Measurements from ENCODE around the gene SNRPF.
A peak's percentile ranks its signal among the peaks of the same experiment; 100 is the strongest.
"Not testable (repeated sequence)": the region's sequence is repeated elsewhere in the genome, so short reads cannot be mapped to it uniquely, and the experiment has no call there.

SNRPF gene

DNA sequence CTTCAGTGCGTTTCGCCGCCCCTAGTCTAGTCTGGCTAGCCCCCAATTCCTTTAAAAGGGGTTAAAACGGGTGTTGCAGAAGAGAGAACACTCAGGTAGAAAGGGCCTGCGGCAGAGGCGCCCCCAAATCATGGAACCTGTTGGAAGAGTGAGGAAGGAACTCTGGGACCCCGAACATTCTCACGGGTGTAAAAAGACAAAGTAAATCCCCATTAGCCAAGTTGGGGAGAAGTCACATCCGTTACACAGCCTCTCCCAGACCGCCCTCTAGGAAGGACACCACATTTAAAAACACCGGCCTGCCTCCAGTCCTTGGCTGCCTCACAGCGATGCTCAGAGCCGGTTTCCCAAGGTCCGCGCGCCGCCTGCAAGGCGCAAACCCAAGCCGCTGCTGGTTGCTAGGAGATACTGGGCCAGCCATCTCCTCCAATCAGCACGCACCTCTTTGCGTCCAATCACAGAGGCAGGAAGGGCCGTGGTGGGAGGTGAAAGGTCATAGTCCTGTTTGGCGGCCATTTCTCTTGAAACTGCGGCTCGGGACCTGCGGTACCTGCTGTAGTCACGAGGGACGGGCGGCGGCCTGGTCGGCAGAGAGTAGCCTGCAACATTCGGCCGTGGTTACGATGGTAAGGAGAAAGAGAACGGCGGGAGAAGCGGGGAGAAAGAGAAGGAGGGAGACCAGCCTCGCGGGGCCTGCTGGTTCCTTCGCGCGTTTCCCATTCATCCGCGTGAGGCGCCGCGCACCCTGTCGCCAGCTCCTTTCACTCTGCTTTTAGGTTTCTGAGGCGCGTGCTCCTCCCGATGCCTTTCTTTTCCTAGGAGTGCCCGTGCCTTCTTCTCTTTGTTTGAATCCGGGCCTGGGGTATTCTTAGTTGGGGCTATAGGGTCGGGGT is at the start of gene SNRPF:
Gene SNRPF (plus strand): TSS at position 502 of the 893 bp plus-strand sequence. CDS start 122 bp downstream, at position 624.
- DNase-seq (ENCODE audit: extremely low read depth in 1 of 2, low read depth in 1 of 2): peak; percentile 77 to 89

DNA sequence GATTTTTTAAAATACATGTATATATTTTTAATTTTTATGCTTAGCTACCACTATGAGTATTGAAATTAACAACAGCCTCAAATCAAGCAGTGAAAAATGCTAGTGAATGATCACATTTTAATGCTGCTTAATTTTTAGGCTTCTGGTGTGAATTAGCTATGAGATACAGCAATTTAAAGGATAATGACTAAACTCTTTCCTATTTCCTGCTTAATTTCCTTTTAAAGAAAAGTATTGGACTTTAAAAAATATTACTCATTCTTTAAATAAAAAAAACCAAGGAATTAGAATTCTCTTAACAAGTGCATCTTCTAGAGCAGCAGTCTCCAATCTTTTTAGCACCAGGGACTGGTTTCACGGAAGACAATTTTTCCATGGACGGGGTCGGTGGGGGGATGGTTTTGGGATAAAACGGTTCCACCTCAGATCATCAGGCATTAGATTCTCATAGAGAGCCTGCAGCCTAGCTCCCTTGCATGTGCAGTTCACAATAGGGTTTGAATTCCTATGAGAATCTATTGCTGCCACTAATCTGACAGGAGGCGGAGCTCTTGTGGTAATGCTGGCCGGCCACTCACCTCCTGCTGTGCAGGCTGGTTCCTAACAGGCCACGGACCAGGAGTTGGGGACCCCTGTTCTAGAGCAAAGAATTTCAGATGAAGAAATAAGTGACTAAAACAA is 49.6 kb upstream of the SNRPF start:
- DNase-seq (ENCODE audit: extremely low read depth in 1 of 2, low read depth in 1 of 2): no peak

DNA sequence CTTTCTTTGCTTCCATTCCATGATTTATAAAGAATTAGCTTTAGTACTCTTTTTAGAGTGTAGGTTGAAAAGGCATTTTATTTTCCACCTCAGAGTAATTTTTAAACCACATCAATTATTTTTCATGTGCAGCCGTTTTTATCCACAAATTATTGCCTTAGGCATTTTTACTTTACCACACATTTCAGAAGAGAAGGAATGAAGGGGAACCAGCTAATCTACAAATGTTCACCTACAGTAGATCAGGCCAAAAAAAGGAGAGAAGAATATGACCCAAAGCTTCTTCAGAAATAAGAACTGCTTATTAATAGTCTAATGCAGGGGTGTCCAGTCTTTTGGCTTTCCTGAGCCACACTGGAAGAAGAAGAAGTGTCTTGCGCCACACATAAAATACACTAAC is 48.3 kb upstream of the SNRPF start:
- no peak for DNase-seq (ENCODE audit: extremely low read depth in 1 of 2, low read depth in 1 of 2)

DNA sequence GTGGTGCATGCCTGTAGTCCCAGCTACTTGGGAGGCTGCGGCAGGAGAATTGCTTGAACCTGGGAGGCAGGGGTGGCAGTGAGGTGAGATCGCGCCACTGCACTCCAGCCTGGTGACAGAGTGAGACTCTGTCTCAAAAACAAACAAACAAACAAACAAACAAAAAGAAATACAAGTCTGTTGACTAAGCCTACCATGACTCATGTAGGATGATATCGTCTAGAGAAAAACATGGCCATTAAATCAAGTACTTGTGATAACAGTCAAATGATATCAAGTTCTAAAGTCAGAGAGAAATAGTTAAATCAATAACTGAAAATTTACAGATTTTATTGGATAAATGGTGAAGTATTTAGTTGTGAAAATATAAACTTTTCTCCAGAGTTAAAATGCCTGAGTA is 46.6 kb upstream of the SNRPF start:
- not testable (repeated sequence) for DNase-seq (ENCODE audit: extremely low read depth in 1 of 2, low read depth in 1 of 2)

DNA sequence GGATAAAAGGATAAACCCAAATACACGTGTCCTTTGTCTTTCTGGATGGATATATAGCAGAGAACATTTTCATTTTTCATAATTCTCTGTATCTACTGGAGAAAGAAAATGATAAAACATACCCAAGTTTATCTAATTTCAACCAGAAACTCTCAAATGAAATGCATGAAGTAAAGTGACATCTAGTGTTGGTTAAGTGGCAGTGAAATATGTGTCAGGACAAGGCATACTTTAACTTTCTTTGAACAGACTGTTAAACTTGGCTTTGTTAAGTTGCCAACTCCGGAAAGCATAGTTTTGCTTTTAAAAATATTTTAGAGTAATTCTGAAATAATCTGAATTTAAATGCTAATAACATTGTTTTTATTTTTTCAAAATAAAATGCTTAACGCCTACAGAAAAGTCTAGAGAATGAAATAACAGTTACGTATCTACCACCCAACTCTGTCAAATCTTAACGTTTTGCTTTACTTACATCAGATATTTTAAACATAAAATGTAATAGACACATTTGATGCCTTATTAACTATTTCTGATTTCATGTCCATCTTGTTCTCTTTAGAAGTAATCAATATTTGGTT is 43.0 kb upstream of the SNRPF start:
- no peak for DNase-seq (ENCODE audit: extremely low read depth in 1 of 2, low read depth in 1 of 2)

DNA sequence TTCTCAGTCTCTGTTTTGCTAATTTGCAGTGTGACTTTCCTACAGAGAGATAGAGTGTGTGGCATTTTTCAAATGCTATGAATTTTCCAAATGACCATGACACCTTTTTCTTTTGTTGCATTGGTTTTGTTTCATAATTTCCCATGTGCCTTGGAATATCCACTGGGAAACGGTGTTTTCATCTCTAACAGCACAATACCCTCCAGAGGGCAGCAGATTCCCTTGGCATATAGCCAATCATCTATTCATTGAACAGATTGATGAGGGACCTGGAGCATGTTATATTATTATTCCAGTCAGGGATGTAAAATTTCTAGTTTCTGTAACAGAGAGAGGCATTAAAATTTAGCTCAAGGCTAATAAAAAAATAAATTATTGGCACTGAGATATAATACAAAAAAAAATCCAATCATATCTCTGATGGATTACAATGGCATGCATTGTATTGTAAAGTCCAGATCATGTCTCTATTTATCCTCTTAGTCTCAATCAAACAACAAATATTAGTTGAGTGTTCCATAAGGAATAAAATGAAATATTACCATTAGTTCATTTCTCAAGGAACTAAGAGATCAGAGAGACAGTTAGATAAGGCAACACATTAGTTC is 38.6 kb upstream of the SNRPF start:
- no peak for DNase-seq (ENCODE audit: extremely low read depth in 1 of 2, low read depth in 1 of 2)

DNA sequence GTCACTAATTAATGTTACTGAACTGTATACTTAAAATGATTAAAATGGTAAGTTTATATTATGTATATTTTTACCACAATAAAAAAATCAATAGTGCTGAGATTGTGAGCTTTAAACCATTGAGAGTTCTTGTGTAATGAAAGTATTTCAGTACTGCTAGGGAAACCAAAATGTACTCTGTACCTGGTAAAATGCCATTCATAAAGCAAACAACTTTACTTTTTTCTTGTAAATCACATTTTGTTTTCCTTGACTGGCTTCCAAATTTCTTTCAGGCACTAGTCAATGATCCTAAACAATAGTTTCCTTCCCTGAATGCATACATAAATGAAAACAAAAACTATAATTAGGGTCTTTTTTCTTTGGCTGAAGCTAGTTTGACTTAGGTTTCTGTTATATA is 29.4 kb upstream of the SNRPF start:
- no peak for DNase-seq (ENCODE audit: extremely low read depth in 1 of 2, low read depth in 1 of 2)

DNA sequence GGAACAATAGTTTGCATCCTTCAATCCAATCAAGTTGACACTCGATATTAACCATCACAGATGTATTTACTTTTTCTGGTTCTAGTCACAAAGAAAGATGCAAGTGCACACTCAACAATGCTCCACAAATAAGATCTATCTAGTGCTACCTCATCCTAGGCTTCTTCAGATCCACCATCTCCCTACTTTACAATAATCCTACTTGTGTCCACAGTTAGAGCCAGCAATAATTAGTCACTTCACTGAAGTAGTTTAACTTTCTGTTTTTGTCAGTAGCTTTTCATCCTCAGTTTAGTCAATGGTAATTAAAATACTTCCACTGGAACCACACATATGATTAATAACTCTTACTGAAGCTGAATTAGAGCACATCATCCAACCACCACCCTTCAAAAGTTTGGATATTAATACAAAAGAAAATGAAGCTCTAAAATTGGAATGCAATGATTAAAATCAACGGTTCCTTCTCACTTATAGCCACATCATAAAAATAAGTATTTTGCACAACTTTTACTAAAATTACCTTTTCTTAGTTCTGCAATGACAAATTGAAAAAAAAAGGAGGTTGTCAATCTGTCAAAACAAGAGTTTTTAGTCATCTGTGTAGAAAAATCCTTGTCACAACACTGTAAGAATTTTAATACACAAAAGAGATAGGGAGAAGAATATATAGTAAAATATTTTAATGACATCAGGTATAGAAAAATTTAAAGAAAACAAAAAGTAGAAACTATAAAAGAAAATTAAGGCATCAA is 28.2 kb upstream of the SNRPF start:
- no peak for DNase-seq (ENCODE audit: extremely low read depth in 1 of 2, low read depth in 1 of 2)

DNA sequence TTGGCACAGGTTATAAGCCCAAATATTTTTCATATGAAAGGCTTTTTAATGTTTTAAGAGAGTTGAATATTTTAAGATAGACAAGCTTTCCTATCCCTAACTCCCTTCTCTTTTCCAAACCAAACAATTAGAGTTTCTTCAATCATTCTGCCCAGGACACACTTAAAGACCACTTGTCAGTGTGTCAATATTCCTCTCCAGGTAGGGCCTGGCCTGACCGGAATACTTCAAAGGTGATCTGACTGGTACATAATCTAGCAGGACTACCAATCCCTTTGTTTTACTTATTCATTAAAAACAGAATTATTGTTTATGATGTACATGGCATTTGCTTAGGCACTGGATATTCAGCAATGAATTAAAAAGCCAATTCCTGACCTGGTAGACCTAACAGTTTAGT is 24.2 kb upstream of the SNRPF start:
- DNase-seq (ENCODE audit: extremely low read depth in 1 of 2, low read depth in 1 of 2): no peak

DNA sequence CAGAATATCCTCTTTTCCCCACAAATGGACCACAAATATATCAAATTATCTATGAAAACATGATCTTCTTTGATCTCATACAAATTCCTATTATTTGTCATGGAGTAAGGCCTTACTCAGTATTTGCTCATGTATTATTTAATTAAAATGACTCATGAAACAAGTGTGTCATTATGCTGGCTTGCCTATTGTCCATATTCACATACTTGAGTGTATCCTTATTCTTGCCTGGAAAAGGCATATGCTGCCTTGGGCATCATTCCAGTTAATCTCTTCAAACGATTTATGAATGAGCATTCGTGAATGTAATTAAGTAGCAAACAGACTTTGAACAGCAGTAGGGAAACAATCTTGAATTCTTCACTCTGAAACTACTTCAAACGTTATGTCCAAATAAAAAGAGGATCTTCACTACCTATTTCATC is 22.6 kb upstream of the SNRPF start:
- DNase-seq (ENCODE audit: extremely low read depth in 1 of 2, low read depth in 1 of 2): no peak

DNA sequence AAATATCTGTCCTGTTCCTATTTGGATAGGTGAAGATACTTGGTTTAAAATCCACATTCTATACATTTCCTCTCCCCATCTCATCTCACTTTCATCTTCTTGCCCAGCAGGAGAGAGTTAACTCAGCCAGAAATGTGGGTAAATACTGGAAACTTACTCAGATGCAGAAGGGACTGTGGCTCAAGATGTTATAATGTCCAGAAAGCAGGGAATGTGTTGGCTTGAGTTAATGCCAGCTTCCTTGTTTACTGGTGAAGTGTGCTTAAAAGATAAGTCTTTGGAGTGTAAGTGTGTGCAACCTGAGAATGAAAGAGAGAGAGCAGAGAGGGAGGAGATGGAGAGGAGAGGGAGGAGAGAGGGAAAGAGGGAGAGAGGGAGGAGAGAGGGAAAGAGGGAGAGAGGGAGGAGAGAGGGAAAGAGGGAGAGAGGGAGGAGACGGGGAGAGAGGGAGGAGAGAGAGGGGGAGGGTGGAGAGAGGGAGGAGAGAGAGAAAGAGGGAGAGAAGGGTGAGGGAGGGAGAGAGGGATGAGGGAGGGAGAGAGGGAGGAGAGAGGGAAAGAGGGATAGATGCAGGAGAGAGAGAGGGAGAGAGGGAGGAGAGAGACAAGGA is 22.0 kb upstream of the SNRPF start:
- DNase-seq (ENCODE audit: extremely low read depth in 1 of 2, low read depth in 1 of 2): no peak

DNA sequence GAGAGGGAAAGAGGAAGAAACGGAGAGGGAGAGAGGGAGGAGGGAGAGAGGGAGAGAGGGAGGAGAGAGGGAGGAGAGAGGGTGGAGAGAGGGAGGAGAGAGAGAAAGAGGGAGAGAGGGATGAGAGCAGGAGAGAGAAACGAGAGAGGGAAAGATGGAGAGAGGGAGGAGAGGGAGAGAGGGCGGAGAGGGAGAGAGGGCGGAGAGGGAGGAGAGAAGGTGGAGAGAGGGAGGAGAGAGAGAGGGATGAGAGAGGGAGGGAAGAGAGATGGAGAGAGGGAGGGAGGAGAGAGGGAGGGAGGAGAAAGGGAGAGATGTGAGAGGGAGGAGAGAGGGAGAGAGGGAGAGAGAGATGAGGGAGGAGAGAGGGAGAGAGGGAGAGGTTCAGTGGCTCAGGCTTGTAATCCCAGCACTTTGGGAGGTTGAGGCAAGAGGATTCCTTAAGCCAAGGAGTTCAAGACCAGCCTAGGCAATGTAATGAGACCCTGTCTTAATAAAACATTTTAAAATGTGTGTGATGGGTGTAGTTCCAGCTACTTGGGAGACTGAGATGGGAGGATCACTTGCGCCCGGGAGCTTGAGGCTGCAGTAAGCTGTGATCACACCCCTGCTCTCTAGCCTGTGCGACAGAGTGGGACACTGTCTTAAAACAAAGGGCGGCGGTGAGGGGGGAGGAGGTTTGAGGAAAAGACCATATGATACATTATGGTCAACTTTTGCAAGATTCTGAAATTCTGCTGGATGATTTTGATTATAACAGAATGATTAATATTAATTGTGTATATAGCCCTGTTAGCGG is 21.3 kb upstream of the SNRPF start:
- no peak for DNase-seq (ENCODE audit: extremely low read depth in 1 of 2, low read depth in 1 of 2)

DNA sequence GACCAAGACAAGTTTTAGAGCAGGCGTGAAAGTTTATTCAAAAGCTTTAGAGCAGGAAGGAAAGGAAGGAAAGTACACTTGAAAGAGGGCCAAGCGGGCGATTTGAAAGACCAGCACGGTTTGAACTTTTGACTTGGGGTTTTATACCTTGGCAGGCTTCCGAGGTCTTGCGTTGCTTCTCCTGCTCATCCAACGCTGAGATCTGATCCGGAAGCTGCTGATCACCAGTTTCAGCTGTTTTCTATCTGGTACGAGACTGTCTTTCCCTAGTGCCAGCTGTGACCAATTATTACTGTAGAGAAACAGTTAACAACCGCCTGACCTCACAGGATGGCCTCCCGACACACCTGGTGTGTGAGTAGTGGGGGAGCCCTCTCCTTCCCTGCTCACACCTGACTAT is 20.6 kb upstream of the SNRPF start:
- DNase-seq (ENCODE audit: extremely low read depth in 1 of 2, low read depth in 1 of 2): no peak

DNA sequence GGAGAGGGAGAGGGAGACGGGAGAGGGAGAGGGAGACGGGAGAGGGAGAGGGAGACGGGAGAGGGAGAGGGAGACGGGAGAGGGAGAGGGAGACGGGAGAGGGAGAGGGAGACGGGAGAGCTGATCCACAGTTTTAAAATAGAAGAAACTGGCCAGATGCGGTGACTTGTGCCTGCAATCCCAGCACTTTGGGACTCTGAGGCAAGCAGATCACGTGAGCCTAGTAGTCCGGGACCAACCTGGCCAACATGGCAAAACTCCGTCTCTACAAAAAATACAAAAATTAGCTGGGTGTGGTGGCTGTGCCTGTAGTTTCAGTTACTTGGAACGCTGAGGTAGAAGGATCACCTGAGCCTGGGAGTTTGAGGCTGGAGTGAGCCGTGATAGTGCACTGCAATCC is 16.3 kb upstream of the SNRPF start:
- DNase-seq (ENCODE audit: extremely low read depth in 1 of 2, low read depth in 1 of 2): not testable (repeated sequence)

DNA sequence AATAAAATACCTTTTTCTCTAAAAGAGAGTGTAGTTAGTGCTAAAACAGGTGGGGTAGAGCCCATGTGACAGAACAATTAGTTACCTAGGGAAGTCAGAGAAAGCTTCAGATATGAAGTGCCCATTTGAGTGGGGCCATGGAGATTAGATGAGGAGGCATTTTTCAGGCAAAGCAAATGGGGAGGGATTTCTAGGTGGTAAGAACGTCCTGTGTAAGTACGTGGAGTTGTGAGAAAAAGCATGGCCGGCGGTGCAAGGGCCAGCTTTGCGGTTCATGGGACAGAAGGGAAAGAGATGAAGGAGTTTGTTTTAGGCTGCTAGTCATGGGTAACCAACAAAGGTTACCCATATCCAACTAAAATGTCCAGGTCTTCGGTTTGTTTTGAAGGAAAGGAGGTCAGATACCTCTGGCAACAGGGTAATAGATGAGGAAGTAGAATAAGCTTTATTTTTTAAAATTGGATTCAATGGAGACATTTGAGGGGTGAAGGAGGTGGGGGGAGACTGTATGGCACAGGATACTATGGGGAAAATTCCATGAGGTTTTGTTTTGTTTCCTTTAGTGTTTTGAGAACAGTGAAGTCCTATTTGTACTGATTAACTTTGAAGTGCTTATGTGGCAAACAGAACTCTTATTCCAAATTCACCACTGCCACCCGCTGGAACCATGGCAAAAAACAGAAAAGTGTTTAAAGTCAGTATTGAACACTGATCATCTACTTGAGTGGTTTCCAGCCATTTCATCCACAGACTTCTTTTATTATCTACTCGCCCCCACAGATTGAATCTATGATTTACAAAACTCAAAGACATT is 10.0 kb upstream of the SNRPF start:
- no peak for DNase-seq (ENCODE audit: extremely low read depth in 1 of 2, low read depth in 1 of 2)

DNA sequence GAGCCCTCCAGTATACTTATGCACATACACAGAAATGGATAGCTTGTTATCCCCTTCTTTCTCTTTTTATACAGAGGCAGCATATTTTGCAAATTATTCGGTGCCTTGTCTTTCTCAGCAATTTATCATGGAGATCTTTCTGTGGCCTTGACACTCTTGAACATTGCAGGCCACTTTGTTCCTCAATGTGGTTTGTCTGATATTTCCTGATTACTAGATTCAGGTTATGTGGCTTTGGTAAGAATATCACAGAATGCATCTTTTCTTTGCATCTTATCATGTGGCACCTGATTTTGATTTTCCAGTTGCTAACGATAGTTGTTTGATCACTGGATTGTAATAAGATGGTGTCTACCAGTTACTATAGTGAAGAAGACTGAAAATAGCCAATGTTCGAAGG is 7.1 kb upstream of the SNRPF start:
- DNase-seq (ENCODE audit: extremely low read depth in 1 of 2, low read depth in 1 of 2): no peak

DNA sequence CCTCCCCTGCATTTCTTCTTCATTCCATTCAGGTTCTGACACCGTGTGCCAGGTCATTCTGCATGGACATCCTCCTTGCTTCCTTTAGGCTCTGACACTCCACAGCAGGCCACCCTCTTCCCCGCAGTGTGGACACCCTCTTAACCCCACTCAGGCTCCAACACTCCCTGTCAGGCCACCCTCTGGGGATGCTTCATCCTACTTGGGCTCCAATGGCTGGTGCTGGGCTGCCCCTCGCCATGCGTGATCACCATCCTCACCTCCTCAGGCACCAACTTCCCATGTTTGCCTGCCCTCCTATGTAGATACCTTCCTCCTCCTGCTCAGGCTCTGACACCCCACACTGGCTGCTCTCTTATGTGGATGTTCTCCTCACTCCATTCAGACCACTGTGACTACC is 6.6 kb upstream of the SNRPF start:
- no peak for DNase-seq (ENCODE audit: extremely low read depth in 1 of 2, low read depth in 1 of 2)

DNA sequence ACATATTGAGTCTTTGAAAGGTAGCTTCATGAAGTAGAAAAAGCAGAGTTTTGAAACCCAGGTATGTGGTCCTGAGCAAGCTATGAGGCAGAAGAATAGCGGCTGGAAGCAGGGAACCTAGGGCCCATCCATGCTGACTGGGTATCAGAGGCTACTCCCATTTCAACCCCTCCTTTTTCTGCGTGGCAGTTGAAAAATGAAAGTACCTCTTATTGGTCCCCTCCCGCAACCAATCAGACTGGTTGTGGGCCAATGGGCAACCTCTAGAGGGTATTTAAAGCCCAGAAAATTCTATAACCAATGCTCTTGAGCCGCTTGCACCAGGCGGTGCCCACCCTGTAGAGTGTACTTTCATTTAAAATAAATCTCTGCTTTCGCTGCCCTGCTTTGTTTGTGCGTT is 1.6 kb upstream of the SNRPF start:
- no peak for DNase-seq (ENCODE audit: extremely low read depth in 1 of 2, low read depth in 1 of 2)

DNA sequence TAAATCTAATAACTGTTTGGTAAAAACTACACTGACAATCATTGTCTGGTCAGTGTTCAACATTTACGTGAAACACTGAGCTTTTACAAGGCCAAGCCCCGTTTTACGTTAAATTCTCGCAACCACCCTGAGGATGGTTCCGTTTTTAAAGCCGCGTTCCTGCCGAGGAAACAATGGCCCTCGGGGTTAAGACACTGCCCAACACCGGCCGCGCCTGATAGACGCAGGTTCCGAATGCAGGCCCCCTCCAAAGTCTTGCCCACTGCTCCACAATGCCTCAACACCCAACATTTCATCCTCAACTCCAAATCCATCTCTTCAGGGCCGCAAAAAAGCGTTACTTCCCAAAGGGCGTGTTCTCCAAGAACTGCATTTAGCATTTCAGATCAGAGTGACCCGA is 953 bp upstream of the SNRPF start:
- no peak for DNase-seq (ENCODE audit: extremely low read depth in 1 of 2, low read depth in 1 of 2)

Data from stimulated activated CD8-positive, alpha-beta memory T cell treated with anti-CD3 and anti-CD28 coated beads, Interleukin-7, amount 100 ng/mL, for 48 hours (primary cell).